GM23248 (cell line): ENCODE results near the gene KRT80. TPM values are rescaled to one million over a fixed set of nuclear protein-coding genes. Genes with fewer than 3 reads are reported as not detected.

Experiments
- DNase-seq: peaks from one replicate; pipeline ENCODE4 v3.0.0-alpha.2; 2015
- H2AFZ ChIP-seq: fragments of 200-600 bp; sonication (generic); 2 replicates; pipeline ENCODE4 v1.6.1; 2016; ENCODE audit warnings: antibody characterized with exemption
- H3F3A ChIP-seq: fragments of 200-600 bp; sonication (generic); 2 replicates; pipeline ENCODE4 v1.6.1; 2016; ENCODE audit warnings: mild to moderate bottlenecking, antibody characterized with exemption, mixed run types; ENCODE audit not compliant: insufficient read depth
- H3K27ac ChIP-seq: fragments of 200-600 bp; sonication (generic); 2 replicates; pipeline ENCODE4 v1.5.1; 2016; ENCODE audit warnings: mild to moderate bottlenecking
- H3K27me3 ChIP-seq: fragments of 200-600 bp; sonication (generic); replicated peaks from 2 replicates; pipeline ENCODE4 v1.6.1; 2016; ENCODE audit warnings: mild to moderate bottlenecking; ENCODE audit not compliant: insufficient read depth
- H3K36me3 ChIP-seq: fragments of 200-600 bp; sonication (generic); 2 replicates; pipeline ENCODE4 v1.6.1; 2016; ENCODE audit warnings: low read depth, mild to moderate bottlenecking
- H3K4me1 ChIP-seq: fragments of 200-600 bp; sonication (generic); 2 replicates; pipeline ENCODE4 v1.6.1; 2016; ENCODE audit warnings: mild to moderate bottlenecking; ENCODE audit not compliant: insufficient read depth
- H3K4me2 ChIP-seq: fragments of 200-600 bp; sonication (generic); one replicate; pipeline ENCODE4 v1.6.1; 2016; ENCODE audit warnings: mild to moderate bottlenecking; ENCODE audit not compliant: unreplicated experiment
- H3K4me3 ChIP-seq: fragments of 200-600 bp; sonication (generic); 2 replicates; pipeline ENCODE4 v1.5.1; 2016; ENCODE audit warnings: mild to moderate bottlenecking
- H3K79me2 ChIP-seq: fragments of 200-600 bp; sonication (generic); 2 replicates; pipeline ENCODE4 v1.6.1; 2016; ENCODE audit warnings: mild to moderate bottlenecking; ENCODE audit not compliant: insufficient read depth
- H3K9ac ChIP-seq: fragments of 200-600 bp; sonication (generic); 2 replicates; pipeline ENCODE4 v1.6.1; 2016; ENCODE audit warnings: mild to moderate bottlenecking
- H3K9me2 ChIP-seq: fragments of 200-600 bp; sonication (generic); 2 replicates; pipeline ENCODE4 v1.6.1; 2016; ENCODE audit warnings: mixed run types, mild to moderate bottlenecking, moderate library complexity; ENCODE audit not compliant: insufficient read depth
- H3K9me3 ChIP-seq: fragments of 200-600 bp; sonication (generic); one replicate; pipeline ENCODE4 v1.6.1; 2017; ENCODE audit warnings: low read depth
- H4K20me1 ChIP-seq: fragments of 200-600 bp; sonication (generic); 2 replicates; pipeline ENCODE4 v1.6.0; 2016; ENCODE audit not compliant: insufficient read depth
- EZH2 ChIP-seq: fragments of 200-600 bp; sonication (generic); IDR thresholded peaks from 2 replicates; pipeline ENCODE4 v1.6.1; 2018; ENCODE audit warnings: antibody characterized with exemption, mild to moderate bottlenecking; ENCODE audit not compliant: insufficient read depth, poor library complexity, severe bottlenecking
- EZH2phosphoT487 ChIP-seq: fragments of 200-600 bp; sonication (generic); IDR thresholded peaks from 2 replicates; pipeline ENCODE4 v1.6.1; 2018; ENCODE audit warnings: antibody characterized with exemption, moderate library complexity, mild to moderate bottlenecking, low read depth; ENCODE audit not compliant: insufficient read depth
- WGBS, 2 experiments: methylation state at CpG; one replicate each; pipeline ENCODE4 v1.1.6; 2015 to 2017; ENCODE audit warnings: low lambda C conversion rate in 2 of 2, low coverage in 1 of 2; ENCODE audit errors: missing lambda C conversion rate in 2 of 2; 5-methylcytosine and 5-hydroxymethylcytosine counted together
- in situ Hi-C: fragments of 300-500 bp; cut with MboI; formaldehyde crosslinking; loops from 2 replicates; pipeline ENCODE4 v1.15.0; 2020
- polyA plus RNA-seq: library from polyadenylated mRNA; unstranded; fragments of >200 nt; fragmentation: Nextera tagmentation; extraction: Ambion mirVana; gene quantifications from 2 replicates; pipeline ENCODE4 v1.2.1, GENCODE V29; 2016
- total RNA-seq: library from RNA; depleted of rRNA; stranded (reverse); fragments of >200 nt; shearing (Covaris generic); gene quantifications from 2 replicates; pipeline ENCODE4 v1.2.3, GENCODE V29; 2014

The KRT80 gene
- total and polyA plus RNA-seq, 2 experiments from 2014 or later = 0.65 to 1.3 TPM

DNA sequence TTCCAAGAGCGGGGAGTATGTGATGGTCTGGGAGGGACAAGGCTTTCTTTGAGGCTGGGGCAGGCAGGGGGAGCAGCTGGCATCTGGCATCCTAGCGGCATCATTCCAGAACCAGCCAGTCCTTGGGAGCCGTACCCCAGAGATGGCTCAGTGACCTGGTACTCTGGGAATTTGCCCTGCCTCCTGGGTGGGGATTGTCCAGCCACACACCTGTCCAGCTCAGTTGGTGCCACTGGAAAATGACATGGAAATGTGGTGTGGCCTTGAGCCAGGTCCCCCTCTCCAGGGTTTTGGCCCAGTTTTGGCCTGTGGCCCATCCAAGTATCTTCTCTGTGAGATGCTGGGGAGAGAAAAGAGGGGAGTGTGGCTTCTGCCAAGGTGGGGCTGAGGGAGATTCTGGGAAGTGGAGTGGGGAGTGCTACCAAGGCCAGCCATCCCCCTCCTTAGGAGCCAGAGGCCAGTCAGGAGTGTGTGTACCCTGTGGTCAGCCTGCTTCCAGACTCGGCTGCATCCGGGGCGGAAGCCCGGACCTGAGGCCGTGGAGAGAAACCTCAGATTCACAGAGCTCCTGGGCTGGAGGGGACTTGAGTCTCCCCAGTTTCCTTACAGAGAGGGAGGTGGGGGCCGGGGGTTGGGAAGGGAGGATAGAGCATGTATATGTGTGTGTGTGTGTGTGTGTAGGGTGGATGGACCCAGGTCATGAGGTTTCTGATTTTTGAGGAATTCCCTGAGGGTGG is 14.7 kb upstream of the KRT80 start:
- Histone ChIP-seq H3K27ac (no peak overlapping the region), H3K9ac (no peak overlapping the region)
- in situ Hi-C loops = no loop called here

DNA sequence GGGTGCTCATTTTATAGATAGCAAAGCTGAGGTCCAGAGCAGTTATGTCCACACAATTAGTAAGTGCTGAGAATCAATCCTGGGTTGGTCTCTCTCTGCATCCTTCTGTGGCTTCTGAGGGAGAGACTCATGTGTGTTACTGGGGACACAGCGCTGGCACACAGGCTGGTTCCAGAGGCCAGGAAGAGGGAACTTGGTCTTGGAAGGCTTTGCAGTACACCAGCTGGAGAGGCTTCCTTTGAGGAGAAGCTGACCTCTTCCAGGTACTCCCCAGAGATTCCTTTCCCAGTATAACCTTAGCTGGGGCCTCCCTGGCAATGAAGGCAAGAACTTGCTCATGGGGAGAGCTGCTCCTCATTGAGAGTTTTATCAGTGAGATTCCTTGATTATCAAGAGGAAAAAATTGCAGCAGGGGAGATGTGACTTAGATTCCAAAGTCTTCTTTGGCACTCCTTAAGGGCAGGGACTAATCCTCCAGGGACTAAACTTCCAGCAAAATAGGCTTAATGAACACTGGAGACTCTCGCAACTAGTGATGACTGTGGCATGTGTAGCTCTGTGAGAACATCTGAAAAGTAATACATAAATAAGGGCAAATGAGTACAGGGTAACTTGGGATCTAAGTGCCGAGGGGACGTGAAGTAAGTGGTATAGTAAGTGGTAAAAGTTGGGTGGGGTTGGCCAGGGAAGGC is 13.9 kb upstream of the KRT80 start:
- in situ Hi-C loops = no loop called here
- 98 to 100% methylated on average over 4 of the region's 4 CpGs for WGBS, 2 experiments
- H3K9me2 ChIP-seq = no peaks in the 10 kb centered on the region

More for the DNA sequence above, 14.7 kb upstream of the KRT80 start:
- H4K20me1 ChIP-seq = no peaks in the 10 kb centered on the region
- H3K27me3 ChIP-seq = no peaks in the 10 kb centered on the region
- H3K9me3 ChIP-seq = no peaks in the 10 kb centered on the region
- no peaks in the 10 kb centered on the region for H3K36me3 ChIP-seq
- DNase-seq = no peak
- peaks cover 31% of the 10 kb centered on the region for H3F3A ChIP-seq
- no peak overlapping the region for H2AFZ ChIP-seq
- H3K4me3 ChIP-seq = no peak overlapping the region
- no peak overlapping the region for H3K4me2 ChIP-seq
- H3K4me1 ChIP-seq = peaks cover 77% of the 10 kb centered on the region
- no peak for TF ChIP-seq EZH2phosphoT487
- TF ChIP-seq EZH2 = no peak
- 86 to 87% methylated on average over 8 to 9 of the region's 9 CpGs for WGBS, 2 experiments
- no peaks in the 10 kb centered on the region for H3K79me2 ChIP-seq
- no peaks in the 10 kb centered on the region for H3K9me2 ChIP-seq

DNA sequence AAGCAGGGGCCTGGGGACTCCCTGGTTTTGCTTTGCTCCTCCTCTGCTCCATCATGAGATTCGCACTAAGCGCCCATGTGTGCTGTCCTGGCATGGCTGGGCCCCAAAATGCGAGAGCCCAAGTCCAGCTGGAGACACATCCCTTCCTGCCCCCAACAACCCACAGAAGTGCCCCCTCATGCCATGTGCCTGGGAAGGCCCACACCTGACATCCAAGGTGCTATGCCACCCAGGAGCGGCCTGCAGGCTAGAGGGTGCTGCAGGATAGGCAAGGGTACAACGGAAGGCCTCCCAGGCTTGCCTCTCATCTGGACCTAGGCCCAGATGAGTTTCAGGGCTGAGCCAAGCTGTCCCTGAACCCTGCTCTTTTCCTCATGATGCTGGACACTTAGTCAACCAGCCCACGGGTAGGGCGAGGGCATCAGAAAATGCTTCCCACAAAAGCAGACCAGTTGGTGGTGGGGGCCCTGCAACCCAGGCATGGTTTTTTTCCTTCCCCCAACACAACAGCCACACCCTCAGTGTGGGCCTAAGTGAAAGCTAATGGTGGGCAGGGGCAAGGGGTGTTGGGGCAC is 13.2 kb upstream of the KRT80 start:
- no peaks in the 10 kb centered on the region for H3K27me3 ChIP-seq
- H3K4me1 ChIP-seq = peaks cover 67% of the 10 kb centered on the region
- in situ Hi-C loops = no loop called here
- no peaks in the 10 kb centered on the region for H3K36me3 ChIP-seq
- H3K4me3 ChIP-seq = no peak overlapping the region
- DNase-seq = no peak
- no peaks in the 10 kb centered on the region for H3K79me2 ChIP-seq
- WGBS, 2 experiments = 97 to 100% methylated on average over 7 of the region's 7 CpGs
- H2AFZ ChIP-seq = no peak overlapping the region
- H3K9me3 ChIP-seq = no peaks in the 10 kb centered on the region
- TF ChIP-seq EZH2 (no peak), EZH2phosphoT487 (no peak)
- peaks cover 31% of the 10 kb centered on the region for H3F3A ChIP-seq
- no peaks in the 10 kb centered on the region for H4K20me1 ChIP-seq
- H3K9me2 ChIP-seq = no peaks in the 10 kb centered on the region
- no peak overlapping the region for H3K4me2 ChIP-seq
- H3K9ac ChIP-seq = no peak overlapping the region
- peak overlapping the region; percentile 27 for H3K27ac ChIP-seq

More for the DNA sequence above, 13.9 kb upstream of the KRT80 start:
- Histone ChIP-seq H4K20me1 (no peaks in the 10 kb centered on the region), H3K36me3 (no peaks in the 10 kb centered on the region), H3K4me1 (peaks cover 73% of the 10 kb centered on the region), H3K9ac (no peak overlapping the region), H3K27me3 (no peaks in the 10 kb centered on the region), H3K4me2 (no peak overlapping the region), H3K4me3 (no peak overlapping the region), H3K79me2 (no peaks in the 10 kb centered on the region), H3K27ac (peak overlapping the region; percentile 27), H3K9me3 (no peaks in the 10 kb centered on the region), H3F3A (peaks cover 31% of the 10 kb centered on the region), H2AFZ (no peak overlapping the region)
- TF ChIP-seq EZH2phosphoT487 (no peak), EZH2 (no peak)
- DNase-seq = no peak

DNA sequence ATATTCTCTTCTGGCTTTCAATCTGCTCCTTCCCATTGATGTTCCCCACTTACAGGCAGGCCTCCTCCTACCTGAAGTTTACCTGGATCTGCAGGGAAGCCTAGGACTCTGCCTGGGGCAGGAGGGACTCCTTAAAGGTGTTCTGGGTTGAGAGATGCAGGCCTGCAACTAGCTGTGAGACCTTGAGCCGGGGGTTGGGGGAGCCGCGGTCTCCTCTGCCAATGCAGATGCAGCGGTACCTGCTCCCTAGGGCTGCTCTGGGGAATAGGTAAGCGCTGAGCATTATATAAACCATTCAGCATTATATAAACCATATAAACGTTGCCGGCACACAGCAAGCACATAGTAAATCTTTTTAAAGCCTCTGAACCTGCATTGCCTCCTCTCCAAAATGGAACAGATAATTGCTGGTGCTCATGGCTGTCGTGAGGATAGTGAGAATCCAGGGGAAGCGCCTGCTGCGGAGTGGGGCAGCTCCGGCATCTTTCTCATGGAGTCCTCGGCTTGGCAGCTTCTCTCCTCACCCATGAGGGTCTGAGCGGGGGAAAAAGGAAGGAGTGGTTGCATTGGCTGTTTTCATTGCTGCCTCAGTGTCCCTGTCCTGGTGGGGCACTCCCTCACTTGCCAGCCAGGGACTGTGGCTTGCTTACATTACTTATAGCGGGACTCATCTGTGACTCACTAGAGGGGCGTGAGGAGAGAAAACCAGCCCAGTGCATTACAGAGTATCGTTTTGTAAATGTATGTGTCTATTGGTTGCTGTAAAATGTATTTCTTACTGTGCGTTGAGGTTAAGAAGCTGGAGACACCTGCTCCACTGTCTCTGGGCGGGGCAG is 12.5 kb upstream of the KRT80 start:
- H3K79me2 ChIP-seq = no peaks in the 10 kb centered on the region
- DNase-seq = peak; percentile 79
- in situ Hi-C loops = no loop called here
- peak overlapping the region; percentile 79 for H3K9ac ChIP-seq
- H3F3A ChIP-seq = peaks cover 31% of the 10 kb centered on the region
- H3K27me3 ChIP-seq = no peaks in the 10 kb centered on the region
- peak overlapping the region; percentile 85 for H3K27ac ChIP-seq
- H3K4me2 ChIP-seq = no peak overlapping the region
- H2AFZ ChIP-seq = no peak overlapping the region
- no peaks in the 10 kb centered on the region for H4K20me1 ChIP-seq
- no peak overlapping the region for H3K4me3 ChIP-seq
- TF ChIP-seq EZH2phosphoT487 = no peak
- no peak for TF ChIP-seq EZH2
- H3K4me1 ChIP-seq = peaks cover 64% of the 10 kb centered on the region
- H3K36me3 ChIP-seq = no peaks in the 10 kb centered on the region
- WGBS, 2 experiments = 66 to 68% methylated on average over 18 of the region's 18 CpGs
- H3K9me3 ChIP-seq = no peaks in the 10 kb centered on the region
- H3K9me2 ChIP-seq = no peaks in the 10 kb centered on the region
